Ovary (tissue), 9 donors: ENCODE measurements around the gene S100A14. TPM values are rescaled to one million over a fixed set of nuclear protein-coding genes. Genes with fewer than 3 reads are reported as not detected.

Source experiments
- DNase-seq, 5 donors: peaks; one replicate each; pipeline ENCODE4 v3.0.0-alpha.2; 2019 to 2020
- H3K27ac ChIP-seq, 2 donors: fragments of 200-600 bp; one replicate each; pipeline versions ENCODE4 v1.5.1 to v1.8.0; 2019 to 2022
- H3K27me3 ChIP-seq: fragments of 200-600 bp; one replicate; pipeline ENCODE4 v1.8.0; 2022
- H3K36me3 ChIP-seq: fragments of 200-600 bp; sonication (generic); one replicate; pipeline ENCODE4 v1.5.1; 2019
- H3K4me1 ChIP-seq: one replicate; pipeline ENCODE4 v1.8.1; 2013; ENCODE audit warnings: mild to moderate bottlenecking, moderate library complexity; ENCODE audit not compliant: insufficient read depth
- H3K4me3 ChIP-seq: fragments of 200-600 bp; sonication (generic); one replicate; pipeline ENCODE4 v1.5.1; 2017
- H3K9me3 ChIP-seq, 2 donors: fragments of 200-600 bp in 1 of 2; sonication (generic) in 1 of 2; one replicate each; pipeline versions ENCODE4 v1.5.1 to v1.8.1; 2013 to 2019; ENCODE audit warnings: mild to moderate bottlenecking in 1 of 2, moderate library complexity in 1 of 2
- EP300 ChIP-seq: sonication (generic); formaldehyde crosslinking; IDR thresholded peaks from one replicate; pipeline ENCODE4 v1.6.1; 2017; ENCODE audit warnings: antibody characterized with exemption
- POLR2A ChIP-seq: fragments of 450-650 bp; IDR thresholded peaks from one replicate; pipeline ENCODE4 v1.6.1; 2017; ENCODE audit warnings: antibody characterized with exemption, mild to moderate bottlenecking, moderate library complexity
- WGBS, 3 donors: extraction: QIAGEN DNeasy Blood & Tissue Kit in 1 of 3; methylation state at CpG; one replicate each; pipeline versions ENCODE4 v1.1.5 to v1.1.7; 2013 to 2017; 5-methylcytosine and 5-hydroxymethylcytosine counted together
- intact Hi-C, 4 donors: fragments of 100-400 bp; cut with DNase I; formaldehyde crosslinking; loops; one replicate each; pipeline versions ENCODE4 v1.11.0 to v1.15.1; 2022 to 2023
- polyA plus RNA-seq, 2 donors: library from polyadenylated mRNA; stranded (reverse); fragments of 200-250 nt in 1 of 2; fragments of 350-450 nt in 1 of 2; fragmentation: Illumina TruSeq in 1 of 2; extraction: RNeasy Lipid Tissue Mini Kit (QIAGEN cat#74804) in 1 of 2; gene quantifications; one replicate each; pipeline ENCODE4 v1.2.3, GENCODE V29; 2013 to 2014
- total RNA-seq, 7 donors: library from RNA; depleted of rRNA in 2 of 7; stranded (reverse); fragments of >200 nt in 2 of 7; fragmentation: NEBNext Ultra II Directional in 3 of 7; extraction: Animal tissue kit (Norgen Biotek cat#: 25700) in 3 of 7; gene quantifications; one replicate each; pipeline versions ENCODE4 v1.1.0 to v1.2.4, GENCODE V29; 2016 to 2023
- TF ChIP-seq, protein P1 (sequence below), 3 donors: fragments of 450-650 bp in 2 of 3; fragments of 200-600 bp in 1 of 3; IDR thresholded peaks; one replicate each; pipeline versions ENCODE4 v1.5.1 to v1.8.0; 2016 to 2022; ENCODE audit warnings: antibody characterized with exemption in 3 of 3, mild to moderate bottlenecking in 1 of 3
- donor health status: DM: no; HTN: no; CAD: no; lungs with moderate emphysema.
- donor health status: DM: no; HTN: no; CAD: no.
- donor health status: Bipolar disorder and iron deficiency.
- donor health status: DM: yes; HTN: yes; CAD: no.
- donor health status: DM: no; HTN: no; CAD: no.
- donor health status: DM: yes; HTN: yes; CAD: no.

Gene S100A14
- total and polyA plus RNA-seq, 9 donors: 0.40 to 19.8 (median 2.1) TPM; not detected in 2

DNA sequence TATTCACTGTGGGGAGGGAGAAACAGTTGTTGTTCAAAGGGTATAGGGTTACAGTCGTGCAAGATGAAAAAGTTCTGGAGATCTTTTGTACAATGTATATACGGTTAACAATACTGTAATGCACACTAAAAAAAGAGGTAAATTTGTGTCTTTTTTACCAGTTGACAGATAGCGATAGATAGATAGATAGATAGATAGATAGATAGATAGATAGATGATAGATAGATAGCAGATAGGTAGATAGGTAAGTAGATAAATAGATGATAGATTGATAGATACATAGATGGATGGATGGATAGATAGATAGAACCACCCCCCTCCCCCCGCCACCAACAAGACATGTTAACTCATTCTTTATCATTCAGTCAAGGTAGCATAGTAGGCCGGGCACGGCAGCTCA, 13.4 kb downstream of the S100A14 start:
- no peak for TF ChIP-seq POLR2A
- TF ChIP-seq EP300: no peak
- TF ChIP-seq, protein P1, sequence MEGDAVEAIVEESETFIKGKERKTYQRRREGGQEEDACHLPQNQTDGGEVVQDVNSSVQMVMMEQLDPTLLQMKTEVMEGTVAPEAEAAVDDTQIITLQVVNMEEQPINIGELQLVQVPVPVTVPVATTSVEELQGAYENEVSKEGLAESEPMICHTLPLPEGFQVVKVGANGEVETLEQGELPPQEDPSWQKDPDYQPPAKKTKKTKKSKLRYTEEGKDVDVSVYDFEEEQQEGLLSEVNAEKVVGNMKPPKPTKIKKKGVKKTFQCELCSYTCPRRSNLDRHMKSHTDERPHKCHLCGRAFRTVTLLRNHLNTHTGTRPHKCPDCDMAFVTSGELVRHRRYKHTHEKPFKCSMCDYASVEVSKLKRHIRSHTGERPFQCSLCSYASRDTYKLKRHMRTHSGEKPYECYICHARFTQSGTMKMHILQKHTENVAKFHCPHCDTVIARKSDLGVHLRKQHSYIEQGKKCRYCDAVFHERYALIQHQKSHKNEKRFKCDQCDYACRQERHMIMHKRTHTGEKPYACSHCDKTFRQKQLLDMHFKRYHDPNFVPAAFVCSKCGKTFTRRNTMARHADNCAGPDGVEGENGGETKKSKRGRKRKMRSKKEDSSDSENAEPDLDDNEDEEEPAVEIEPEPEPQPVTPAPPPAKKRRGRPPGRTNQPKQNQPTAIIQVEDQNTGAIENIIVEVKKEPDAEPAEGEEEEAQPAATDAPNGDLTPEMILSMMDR (IDR thresholded peaks at IDR 0.05): no peak
- Histone ChIP-seq H3K4me3 (no peak overlapping the region), H3K36me3 (no peaks in the 10 kb centered on the region), H3K4me1 (peaks cover 3% of the 10 kb centered on the region), H3K9me3 (no peaks in the 10 kb centered on the region), H3K27me3 (no peaks in the 10 kb centered on the region), H3K27ac (no peak overlapping the region)
- intact Hi-C loops: no loop called here
- DNase-seq: no peak
- 88 to 90% (median 89%) methylated on average over 6 of the region's 6 CpGs for WGBS, 3 donors

DNA sequence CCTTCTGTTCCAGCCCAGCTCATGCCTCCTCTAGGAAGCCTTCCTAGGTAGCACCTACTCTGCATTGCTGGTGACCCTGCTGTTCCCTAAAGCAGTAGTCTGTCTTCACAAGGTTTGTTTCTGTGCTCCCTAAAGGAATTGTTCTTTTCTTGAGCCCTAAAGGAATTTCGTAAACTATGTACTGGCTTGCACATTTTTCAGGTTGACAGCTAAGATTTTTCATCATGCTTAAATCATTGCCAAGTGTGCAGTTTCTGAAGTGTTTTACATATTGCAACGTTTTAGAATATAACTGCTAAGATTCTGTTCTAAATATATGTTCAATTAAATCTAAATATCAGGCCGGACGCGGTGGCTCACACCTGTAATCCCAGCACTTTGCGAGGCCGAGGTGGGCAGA, 16.3 kb downstream of the S100A14 start:
- H3K36me3 ChIP-seq: no peaks in the 10 kb centered on the region
- intact Hi-C loops: no loop called here
- DNase-seq: no peak
- no peak overlapping the region for H3K4me3 ChIP-seq
- H3K9me3 ChIP-seq: no peaks in the 10 kb centered on the region
- peaks cover 3% of the 10 kb centered on the region for H3K4me1 ChIP-seq
- WGBS, 3 donors: 86 to 89% (median 88%) methylated on average over 7 of the region's 7 CpGs
- no peak overlapping the region for H3K27ac ChIP-seq
- H3K27me3 ChIP-seq: no peaks in the 10 kb centered on the region
- TF ChIP-seq POLR2A (no peak), EP300 (no peak)
- TF ChIP-seq, protein P1 (IDR thresholded peaks at IDR 0.05): no peak

DNA sequence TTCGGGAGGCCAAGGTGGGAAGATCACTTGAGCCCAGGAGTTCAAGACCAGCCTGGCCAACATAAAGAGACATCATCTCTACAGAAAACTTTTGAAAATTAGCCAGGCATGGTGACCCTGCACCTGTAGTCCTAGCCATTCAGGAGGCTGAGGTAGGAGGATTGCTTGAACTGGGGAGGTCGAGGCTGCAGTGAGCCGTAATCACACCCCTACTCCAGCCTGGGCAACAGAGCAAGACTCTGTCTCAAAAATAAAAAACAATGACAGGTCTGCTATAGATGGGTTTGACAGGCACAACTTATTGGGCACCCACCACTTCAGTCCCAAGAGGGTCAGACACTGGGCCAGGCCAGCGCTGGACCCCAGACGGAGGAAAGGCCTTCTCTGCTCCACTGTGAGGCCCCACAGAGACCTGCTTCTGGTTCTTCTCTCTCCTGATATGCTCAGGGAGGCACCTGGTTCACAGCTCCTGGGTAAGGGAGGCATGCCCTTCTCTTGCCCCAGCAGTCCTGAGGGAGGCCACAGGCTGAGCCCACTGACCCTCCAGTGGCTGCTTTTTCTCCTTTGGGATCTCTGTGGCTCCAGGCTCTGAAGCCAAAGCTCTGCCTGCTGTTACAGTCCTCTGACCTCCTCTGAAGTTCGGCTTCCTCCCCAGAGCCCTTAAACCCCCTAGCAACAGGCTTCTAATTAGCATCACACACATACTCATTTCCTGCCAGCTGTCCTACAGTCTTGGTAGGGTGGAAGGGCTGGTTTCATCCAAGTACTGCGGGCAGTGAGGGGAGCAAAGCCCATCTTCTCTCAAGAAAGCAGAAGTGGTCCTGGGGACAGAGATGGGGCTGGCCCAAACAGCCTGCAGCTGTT, 17.6 kb downstream of the S100A14 start:
- DNase-seq: no peak
- intact Hi-C loops: no loop called here
- Histone ChIP-seq H3K4me1 (peaks cover under 1% of the 10 kb centered on the region), H3K4me3 (no peak overlapping the region), H3K27me3 (no peaks in the 10 kb centered on the region), H3K27ac (no peak overlapping the region), H3K36me3 (no peaks in the 10 kb centered on the region), H3K9me3 (no peaks in the 10 kb centered on the region)
- TF ChIP-seq EP300: no peak
- TF ChIP-seq, protein P1 (IDR thresholded peaks at IDR 0.05): no peak
- TF ChIP-seq POLR2A: no peak
- 77 to 84% (median 78%) methylated on average over 7 of the region's 7 CpGs for WGBS, 3 donors

- Histone ChIP-seq H3K27me3 (no peaks in the 10 kb centered on the region), H3K4me3 (no peak overlapping the region), H3K27ac (no peak overlapping the region), H3K36me3 (no peaks in the 10 kb centered on the region), H3K9me3 (no peaks in the 10 kb centered on the region), H3K4me1 (peaks cover 3% of the 10 kb centered on the region)
- 91 to 97% (median 92%) methylated on average over 6 of the region's 6 CpGs for WGBS, 3 donors
- no peak for DNase-seq
- no peak for TF ChIP-seq EP300
- TF ChIP-seq, protein P1 (IDR thresholded peaks at IDR 0.05): no peak
- TF ChIP-seq POLR2A: no peak
- intact Hi-C loops: no loop called here
Measured at GRCh38 chr1:153597206-153597605, 18.9 kb downstream of the S100A14 start.
